ENCODE results near the gene MTAP.

The MTAP gene

GRCh38 chr9:21836437-21837161 lies 34.2 kb downstream of the MTAP start:
- H3K18ac ChIP-seq (ENCODE audit: low read length): no peak overlapping the region
- H2BK120ac ChIP-seq (ENCODE audit: low read depth, low read length): no peak overlapping the region
- H3K79me1 ChIP-seq (ENCODE audit: low read length): peaks cover 10% of the 10 kb centered on the region
- no peak overlapping the region for H2BK5ac ChIP-seq (ENCODE audit: low read length)
- WGBS (ENCODE audit: extremely low coverage, insufficient coverage, low lambda C conversion rate): no CpG with 5 or more reads among the region's 7 CpGs
- H3K9ac ChIP-seq (ENCODE audit: low read length): no peak overlapping the region
- no peak overlapping the region for H3K4ac ChIP-seq (ENCODE audit: low read depth, low read length)
- no peak overlapping the region for H3K4me2 ChIP-seq (ENCODE audit: low read length)
- H2AK5ac ChIP-seq (ENCODE audit: low read length): no peak overlapping the region
- H3K79me2 ChIP-seq (ENCODE audit: control insufficient read depth, insufficient read depth, low read length): peaks cover 7% of the 10 kb centered on the region
- no peaks in the 10 kb centered on the region for H3K4me1 ChIP-seq (ENCODE audit: control insufficient read depth, low read depth, low read length)
- H3K4me3 ChIP-seq (ENCODE audit: low read length): no peak overlapping the region
- no peaks in the 10 kb centered on the region for H3K27me3 ChIP-seq (ENCODE audit: insufficient read depth, low read length, poor library complexity)
- H4K5ac ChIP-seq (ENCODE audit: low read length): no peak overlapping the region
- H3K27ac ChIP-seq (ENCODE audit: low read depth, low read length): no peak overlapping the region
- H3K36me3 ChIP-seq (ENCODE audit: control insufficient read depth, insufficient read depth, low read length): peaks cover 19% of the 10 kb centered on the region
- H2BK15ac ChIP-seq (replicated peaks; ENCODE audit: low read depth): no peak overlapping the region
- no peak overlapping the region for H4K8ac ChIP-seq (ENCODE audit: low read depth, low read length)
- no peak for DNase-seq
- H3K56ac ChIP-seq (ENCODE audit: low read length): no peak overlapping the region
- H3K23ac ChIP-seq (ENCODE audit: low read length): no peak overlapping the region

DNA sequence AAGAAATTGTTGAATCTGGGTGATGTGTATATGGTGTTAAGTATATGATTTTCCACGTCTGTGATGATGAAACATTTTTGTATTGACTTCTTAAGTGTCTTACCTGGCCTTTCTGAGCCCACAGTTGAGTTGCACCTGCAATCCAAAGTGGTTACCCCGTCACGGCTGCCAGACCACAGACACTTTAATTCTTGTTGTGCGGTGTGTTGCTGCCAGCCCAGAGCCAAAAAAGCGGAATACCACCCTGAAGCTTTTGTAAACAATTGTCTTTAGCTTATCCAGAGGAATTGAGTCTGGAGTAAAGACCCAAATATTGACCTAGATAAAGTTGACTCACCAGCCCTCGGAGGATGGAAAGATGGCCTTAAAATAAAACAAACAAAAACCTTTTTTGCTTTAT lies 35.1 kb downstream of the MTAP start:
- H3K9ac ChIP-seq (ENCODE audit: low read length): no peak overlapping the region
- no peak overlapping the region for H3K4ac ChIP-seq (ENCODE audit: low read depth, low read length)
- H2BK120ac ChIP-seq (ENCODE audit: low read depth, low read length): no peak overlapping the region
- peaks cover 19% of the 10 kb centered on the region for H3K36me3 ChIP-seq (ENCODE audit: control insufficient read depth, insufficient read depth, low read length)
- H3K27me3 ChIP-seq (ENCODE audit: insufficient read depth, low read length, poor library complexity): no peaks in the 10 kb centered on the region
- no peak overlapping the region for H4K8ac ChIP-seq (ENCODE audit: low read depth, low read length)
- H3K56ac ChIP-seq (ENCODE audit: low read length): no peak overlapping the region
- no peak overlapping the region for H3K4me3 ChIP-seq (ENCODE audit: low read length)
- peaks cover 7% of the 10 kb centered on the region for H3K79me2 ChIP-seq (ENCODE audit: control insufficient read depth, insufficient read depth, low read length)
- no peak overlapping the region for H3K27ac ChIP-seq (ENCODE audit: low read depth, low read length)
- H2BK5ac ChIP-seq (ENCODE audit: low read length): no peak overlapping the region
- no peak overlapping the region for H2AK5ac ChIP-seq (ENCODE audit: low read length)
- H4K5ac ChIP-seq (ENCODE audit: low read length): no peak overlapping the region
- H3K23ac ChIP-seq (ENCODE audit: low read length): no peak overlapping the region
- H2BK15ac ChIP-seq (replicated peaks; ENCODE audit: low read depth): no peak overlapping the region
- peaks cover 10% of the 10 kb centered on the region for H3K79me1 ChIP-seq (ENCODE audit: low read length)
- DNase-seq: no peak
- H3K4me2 ChIP-seq (ENCODE audit: low read length): no peak overlapping the region
- no peak overlapping the region for H3K18ac ChIP-seq (ENCODE audit: low read length)
- no peaks in the 10 kb centered on the region for H3K4me1 ChIP-seq (ENCODE audit: control insufficient read depth, low read depth, low read length)
- WGBS (ENCODE audit: extremely low coverage, insufficient coverage, low lambda C conversion rate): 100% methylated on average over 1 of the region's 6 CpGs

- Histone ChIP-seq H2BK120ac (ENCODE audit: low read depth, low read length) (no peak overlapping the region), H4K5ac (ENCODE audit: low read length) (no peak overlapping the region), H3K79me1 (ENCODE audit: low read length) (peaks cover 2% of the 10 kb centered on the region), H3K27ac (ENCODE audit: low read depth, low read length) (no peak overlapping the region), H3K4me3 (ENCODE audit: low read length) (no peak overlapping the region), H3K4me2 (ENCODE audit: low read length) (no peak overlapping the region), H2BK15ac (replicated peaks; ENCODE audit: low read depth) (no peak overlapping the region), H3K4ac (ENCODE audit: low read depth, low read length) (no peak overlapping the region), H2AK5ac (ENCODE audit: low read length) (no peak overlapping the region), H3K56ac (ENCODE audit: low read length) (no peak overlapping the region), H3K27me3 (ENCODE audit: insufficient read depth, low read length, poor library complexity) (no peaks in the 10 kb centered on the region), H3K79me2 (ENCODE audit: control insufficient read depth, insufficient read depth, low read length) (peaks cover 1% of the 10 kb centered on the region), H2BK5ac (ENCODE audit: low read length) (no peak overlapping the region), H3K9ac (ENCODE audit: low read length) (no peak overlapping the region), H3K18ac (ENCODE audit: low read length) (no peak overlapping the region), H3K23ac (ENCODE audit: low read length) (no peak overlapping the region), H3K36me3 (ENCODE audit: control insufficient read depth, insufficient read depth, low read length) (peaks cover 16% of the 10 kb centered on the region), H4K8ac (ENCODE audit: low read depth, low read length) (no peak overlapping the region), H3K4me1 (ENCODE audit: control insufficient read depth, low read depth, low read length) (no peaks in the 10 kb centered on the region)
- WGBS (ENCODE audit: extremely low coverage, insufficient coverage, low lambda C conversion rate): no CpG with 5 or more reads among the region's 2 CpGs
- DNase-seq: no peak
Observed at GRCh38 chr9:21840647-21841046, 38.2 kb downstream of the MTAP start.

DNA sequence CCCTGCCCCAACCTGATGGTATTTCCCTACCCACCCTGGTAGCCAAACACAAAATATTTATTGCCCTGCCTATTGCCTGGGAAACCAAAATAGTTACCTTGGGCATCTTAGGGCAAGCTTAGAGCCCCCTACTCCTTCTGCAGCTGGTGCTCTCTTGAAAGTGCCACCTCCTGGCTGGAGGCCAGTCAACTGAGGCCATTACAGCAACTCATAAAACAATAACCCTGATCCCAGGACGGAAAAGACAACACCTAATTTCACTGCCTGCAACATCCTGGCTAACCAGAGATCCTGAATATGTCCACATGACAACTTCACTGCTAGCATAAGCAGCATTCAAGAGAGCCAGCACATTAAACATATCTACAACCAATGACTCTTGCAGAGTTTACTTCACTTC lies 38.7 kb downstream of the MTAP start:
- no CpG with 5 or more reads among the region's 1 CpG for WGBS (ENCODE audit: extremely low coverage, insufficient coverage, low lambda C conversion rate)
- no peak overlapping the region for H4K5ac ChIP-seq (ENCODE audit: low read length)
- no peak overlapping the region for H4K8ac ChIP-seq (ENCODE audit: low read depth, low read length)
- DNase-seq: no peak
- peaks cover 2% of the 10 kb centered on the region for H3K79me1 ChIP-seq (ENCODE audit: low read length)
- H2BK15ac ChIP-seq (replicated peaks; ENCODE audit: low read depth): no peak overlapping the region
- no peaks in the 10 kb centered on the region for H3K79me2 ChIP-seq (ENCODE audit: control insufficient read depth, insufficient read depth, low read length)
- H3K27me3 ChIP-seq (ENCODE audit: insufficient read depth, low read length, poor library complexity): no peaks in the 10 kb centered on the region
- no peak overlapping the region for H2BK120ac ChIP-seq (ENCODE audit: low read depth, low read length)
- no peak overlapping the region for H3K27ac ChIP-seq (ENCODE audit: low read depth, low read length)
- no peak overlapping the region for H3K4me3 ChIP-seq (ENCODE audit: low read length)
- H2BK5ac ChIP-seq (ENCODE audit: low read length): no peak overlapping the region
- H3K18ac ChIP-seq (ENCODE audit: low read length): no peak overlapping the region
- no peak overlapping the region for H3K4me2 ChIP-seq (ENCODE audit: low read length)
- H3K9ac ChIP-seq (ENCODE audit: low read length): no peak overlapping the region
- H3K36me3 ChIP-seq (ENCODE audit: control insufficient read depth, insufficient read depth, low read length): peaks cover 16% of the 10 kb centered on the region
- H3K4me1 ChIP-seq (ENCODE audit: control insufficient read depth, low read depth, low read length): no peaks in the 10 kb centered on the region
- no peak overlapping the region for H3K23ac ChIP-seq (ENCODE audit: low read length)
- no peak overlapping the region for H3K4ac ChIP-seq (ENCODE audit: low read depth, low read length)
- H2AK5ac ChIP-seq (ENCODE audit: low read length): no peak overlapping the region
- H3K56ac ChIP-seq (ENCODE audit: low read length): no peak overlapping the region

DNA sequence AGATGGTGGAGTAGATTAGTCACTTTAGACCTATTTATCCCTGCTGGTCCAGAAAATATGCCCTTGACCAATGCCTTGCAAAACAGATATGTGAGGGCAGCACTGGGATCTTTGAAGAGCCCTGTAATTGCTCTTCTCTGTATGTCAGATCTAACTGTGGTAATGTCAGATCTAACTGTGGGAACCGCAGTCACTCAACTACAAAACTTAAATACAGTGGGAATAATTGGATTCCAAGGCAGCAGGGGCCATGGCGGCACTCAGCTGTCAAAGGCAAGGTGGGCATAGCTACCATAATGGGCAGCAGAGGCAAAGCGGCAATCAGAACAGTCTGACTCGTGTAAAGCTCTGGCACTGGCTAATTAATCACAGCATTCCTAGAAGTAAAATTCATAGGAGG lies 46.2 kb downstream of the MTAP start:
- Histone ChIP-seq H3K79me1 (ENCODE audit: low read length) (no peaks in the 10 kb centered on the region), H2AK5ac (ENCODE audit: low read length) (no peak overlapping the region)

GRCh38 chr9:21852754-21853153 lies 50.3 kb downstream of the MTAP start:
- Histone ChIP-seq H3K23ac (ENCODE audit: low read length) (no peak overlapping the region), H3K36me3 (ENCODE audit: control insufficient read depth, insufficient read depth, low read length) (peaks cover 8% of the 10 kb centered on the region), H3K27me3 (ENCODE audit: insufficient read depth, low read length, poor library complexity) (no peaks in the 10 kb centered on the region), H4K5ac (ENCODE audit: low read length) (no peak overlapping the region), H2BK120ac (ENCODE audit: low read depth, low read length) (no peak overlapping the region), H3K27ac (ENCODE audit: low read depth, low read length) (no peak overlapping the region), H4K8ac (ENCODE audit: low read depth, low read length) (no peak overlapping the region), H3K4ac (ENCODE audit: low read depth, low read length) (no peak overlapping the region), H3K4me2 (ENCODE audit: low read length) (no peak overlapping the region), H3K79me2 (ENCODE audit: control insufficient read depth, insufficient read depth, low read length) (no peaks in the 10 kb centered on the region), H3K18ac (ENCODE audit: low read length) (no peak overlapping the region), H2AK5ac (ENCODE audit: low read length) (no peak overlapping the region), H3K4me1 (ENCODE audit: control insufficient read depth, low read depth, low read length) (no peaks in the 10 kb centered on the region), H3K9ac (ENCODE audit: low read length) (no peak overlapping the region), H2BK15ac (replicated peaks; ENCODE audit: low read depth) (no peak overlapping the region), H3K4me3 (ENCODE audit: low read length) (no peak overlapping the region), H3K79me1 (ENCODE audit: low read length) (peaks cover 2% of the 10 kb centered on the region), H2BK5ac (ENCODE audit: low read length) (no peak overlapping the region), H3K56ac (ENCODE audit: low read length) (no peak overlapping the region)
- WGBS (ENCODE audit: extremely low coverage, insufficient coverage, low lambda C conversion rate): no CpG with 5 or more reads among the region's 3 CpGs
- no peak for DNase-seq

More for the DNA sequence above, 46.2 kb downstream of the MTAP start:
- no peak for DNase-seq
- Histone ChIP-seq H3K4me2 (ENCODE audit: low read length) (no peak overlapping the region), H3K9ac (ENCODE audit: low read length) (no peak overlapping the region), H3K4me1 (ENCODE audit: control insufficient read depth, low read depth, low read length) (no peaks in the 10 kb centered on the region), H3K27ac (ENCODE audit: low read depth, low read length) (no peak overlapping the region), H3K27me3 (ENCODE audit: insufficient read depth, low read length, poor library complexity) (no peaks in the 10 kb centered on the region), H4K5ac (ENCODE audit: low read length) (no peak overlapping the region), H3K56ac (ENCODE audit: low read length) (no peak overlapping the region), H3K36me3 (ENCODE audit: control insufficient read depth, insufficient read depth, low read length) (peaks cover 4% of the 10 kb centered on the region), H4K8ac (ENCODE audit: low read depth, low read length) (no peak overlapping the region), H3K18ac (ENCODE audit: low read length) (no peak overlapping the region), H3K4me3 (ENCODE audit: low read length) (no peak overlapping the region), H3K23ac (ENCODE audit: low read length) (no peak overlapping the region), H3K79me2 (ENCODE audit: control insufficient read depth, insufficient read depth, low read length) (no peaks in the 10 kb centered on the region), H2BK15ac (replicated peaks; ENCODE audit: low read depth) (no peak overlapping the region), H2BK120ac (ENCODE audit: low read depth, low read length) (no peak overlapping the region), H3K4ac (ENCODE audit: low read depth, low read length) (no peak overlapping the region), H2BK5ac (ENCODE audit: low read length) (no peak overlapping the region)
- WGBS (ENCODE audit: extremely low coverage, insufficient coverage, low lambda C conversion rate): no CpG with 5 or more reads among the region's 4 CpGs

All from mesendoderm (in vitro differentiated cells).